ENCODE measurements around the gene ADGRG2. TPM values are rescaled to one million over a fixed set of nuclear protein-coding genes. Genes with fewer than 3 reads are reported as not detected.
"Not testable (repeated sequence)": the region's sequence is repeated elsewhere in the genome, so short reads cannot be mapped to it uniquely, and the experiment has no call there.

ADGRG2 gene
- total RNA-seq, 2 donors from 2014 or later, result 0.11 TPM; not detected in 1

DNA sequence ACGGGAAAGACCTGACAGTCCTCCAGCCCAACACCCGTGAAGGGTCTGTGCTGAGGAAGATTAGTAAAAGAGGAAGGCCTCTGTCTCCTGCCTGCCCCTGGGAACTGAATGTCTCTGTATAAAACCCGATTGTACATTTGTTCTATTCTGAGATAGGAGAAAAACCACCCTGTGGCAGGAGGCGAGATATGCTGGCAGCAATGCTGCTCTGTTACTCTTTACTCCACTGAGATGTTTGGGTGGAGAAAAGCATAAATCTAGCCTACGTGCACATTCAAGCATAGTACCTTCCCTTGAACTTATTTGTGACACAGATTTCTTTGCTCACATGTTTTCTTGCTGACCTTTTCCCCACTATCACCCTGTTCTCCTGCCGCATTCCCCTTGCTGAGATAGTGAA is 142.0 kb downstream of the ADGRG2 start:
- not testable (repeated sequence) for H3K4me1 Mint-ChIP-seq (ENCODE audit: low read depth in 2 of 2); ATAC-seq; DNase-seq (ENCODE audit: low spot score); H3K4me3 Mint-ChIP-seq; H3K27me3 Mint-ChIP-seq; H3K9me3 Mint-ChIP-seq; H3K36me3 Mint-ChIP-seq; H3K27ac Mint-ChIP-seq

- Mint-ChIP-seq H3K9me3 (no peaks in the 10 kb centered on the region), H3K36me3 (no peaks in the 10 kb centered on the region), H3K27ac (no peak overlapping the region), H3K4me1 (ENCODE audit: low read depth in 2 of 2) (peaks cover 3 to 4% of the 10 kb centered on the region in 2 donors), H3K4me3 (no peak overlapping the region), H3K27me3 (peaks cover 0 to 2% of the 10 kb centered on the region in 2 donors)
- no peak for ATAC-seq
- no peak for DNase-seq (ENCODE audit: low spot score)
These were observed 147.3 kb downstream of the ADGRG2 start for GRCh38 chrX:18974993-18975392.

- peaks cover 0 to 2% of the 10 kb centered on the region in 2 donors for H3K27me3 Mint-ChIP-seq
- H3K36me3 Mint-ChIP-seq, result no peaks in the 10 kb centered on the region
- H3K9me3 Mint-ChIP-seq, result no peaks in the 10 kb centered on the region
- H3K27ac Mint-ChIP-seq, result no peak overlapping the region
- DNase-seq (ENCODE audit: low spot score), result no peak
- no peak overlapping the region for H3K4me3 Mint-ChIP-seq
- H3K4me1 Mint-ChIP-seq (ENCODE audit: low read depth in 2 of 2), result peaks cover 3 to 4% of the 10 kb centered on the region in 2 donors
- no peak for ATAC-seq
These were observed 148.6 kb downstream of the ADGRG2 start for GRCh38 chrX:18973527-18974192.

DNA sequence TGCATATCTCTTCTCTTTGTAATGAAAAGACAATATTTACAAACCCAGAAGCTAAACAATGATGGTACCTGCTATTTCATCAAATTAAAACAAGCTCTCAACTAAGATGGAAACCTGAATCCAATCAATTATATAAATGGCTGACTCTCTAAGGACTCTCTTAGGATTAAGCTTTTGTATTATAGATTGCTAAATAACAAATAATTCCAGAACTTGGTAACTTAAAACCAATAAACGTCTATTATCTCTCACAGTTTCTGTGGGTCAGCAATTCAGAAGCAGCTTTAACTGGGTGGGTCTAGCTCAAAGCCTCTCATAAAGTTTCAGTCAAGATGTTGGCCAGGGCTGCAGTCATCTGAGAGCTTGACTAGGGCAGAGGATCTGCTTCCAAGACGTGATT is 150.8 kb downstream of the ADGRG2 start:
- Mint-ChIP-seq H3K4me1 (ENCODE audit: low read depth in 2 of 2) (peaks cover 4 to 6% of the 10 kb centered on the region in 2 donors), H3K9me3 (no peaks in the 10 kb centered on the region), H3K27me3 (peaks cover 0 to 2% of the 10 kb centered on the region in 2 donors), H3K27ac (no peak overlapping the region), H3K36me3 (no peaks in the 10 kb centered on the region), H3K4me3 (no peak overlapping the region)
- ATAC-seq (no peak), DNase-seq (ENCODE audit: low spot score) (no peak)

GRCh38 chrX:18970465-18970864 is 151.8 kb downstream of the ADGRG2 start:
- DNase-seq (ENCODE audit: low spot score) (no peak), ATAC-seq (no peak)
- Mint-ChIP-seq H3K36me3 (no peaks in the 10 kb centered on the region), H3K27me3 (peaks cover 0 to 2% of the 10 kb centered on the region in 2 donors), H3K4me3 (no peak overlapping the region), H3K27ac (no peak overlapping the region), H3K9me3 (no peaks in the 10 kb centered on the region), H3K4me1 (ENCODE audit: low read depth in 2 of 2) (peaks cover 1 to 6% of the 10 kb centered on the region in 2 donors)

DNA sequence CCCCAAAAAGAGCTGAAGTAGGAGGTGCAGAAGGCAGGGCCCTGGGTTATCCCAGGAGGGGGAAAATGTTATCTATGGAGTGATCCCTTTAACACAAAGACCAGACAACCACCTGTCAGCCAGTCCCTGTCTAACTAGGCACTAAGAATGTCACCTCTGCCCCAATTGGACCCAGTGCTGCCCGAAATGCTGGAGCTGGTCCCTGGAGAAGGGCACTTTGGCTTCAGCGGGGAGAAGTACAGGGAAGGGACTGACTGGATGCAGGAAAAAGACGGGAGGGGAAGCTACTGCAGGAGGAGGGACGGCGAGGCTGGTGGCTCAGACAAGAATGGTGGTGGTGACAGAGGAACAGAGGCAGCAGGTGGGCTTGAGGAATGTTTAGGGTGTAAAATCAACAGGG is 155.6 kb downstream of the ADGRG2 start:
- Mint-ChIP-seq H3K9me3 (no peaks in the 10 kb centered on the region), H3K4me3 (no peak overlapping the region), H3K27me3 (no peaks in the 10 kb centered on the region), H3K27ac (no peak overlapping the region), H3K4me1 (ENCODE audit: low read depth in 2 of 2) (peaks cover 14 to 17% of the 10 kb centered on the region in 2 donors), H3K36me3 (no peaks in the 10 kb centered on the region)
- no peak for ATAC-seq
- no peak for DNase-seq (ENCODE audit: low spot score)

DNA sequence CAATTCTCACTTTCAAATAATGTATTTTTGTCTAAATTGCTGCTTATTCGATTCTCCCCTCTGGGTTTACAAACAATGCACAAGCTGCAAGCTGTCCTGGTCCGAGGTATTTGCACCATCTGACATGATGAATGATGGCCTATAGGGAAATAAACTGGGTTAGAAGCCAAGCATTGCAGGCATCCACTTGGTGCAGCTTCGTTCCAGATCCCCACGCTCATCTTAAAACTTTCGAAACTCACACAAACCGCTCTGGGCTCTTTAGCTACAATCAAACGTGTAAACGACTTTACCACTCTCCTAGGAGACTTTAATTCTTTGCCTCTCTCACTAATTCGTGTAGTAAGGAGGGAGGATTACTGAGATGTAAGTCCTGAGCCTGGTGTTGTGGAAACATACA is 157.4 kb downstream of the ADGRG2 start:
- H3K36me3 Mint-ChIP-seq, result no peaks in the 10 kb centered on the region

GRCh38 chrX:18964026-18964425 is 158.2 kb downstream of the ADGRG2 start:
- no peak overlapping the region for H3K4me3 Mint-ChIP-seq
- H3K9me3 Mint-ChIP-seq, result no peaks in the 10 kb centered on the region
- DNase-seq (ENCODE audit: low spot score) (no peak), ATAC-seq (no peak)
- H3K4me1 Mint-ChIP-seq (ENCODE audit: low read depth in 2 of 2), result peaks cover 25 to 26% of the 10 kb centered on the region in 2 donors
- no peaks in the 10 kb centered on the region for H3K27me3 Mint-ChIP-seq
- peak overlapping the region in 1 of 2 donors; percentile 84 for H3K27ac Mint-ChIP-seq
- H3K36me3 Mint-ChIP-seq, result no peaks in the 10 kb centered on the region

More for the DNA sequence above, 157.4 kb downstream of the ADGRG2 start:
- peaks cover 23 to 25% of the 10 kb centered on the region in 2 donors for H3K4me1 Mint-ChIP-seq (ENCODE audit: low read depth in 2 of 2)
- no peak for DNase-seq (ENCODE audit: low spot score)
- H3K4me3 Mint-ChIP-seq, result no peak overlapping the region
- H3K9me3 Mint-ChIP-seq, result no peaks in the 10 kb centered on the region
- H3K27me3 Mint-ChIP-seq, result no peaks in the 10 kb centered on the region
- no peak for ATAC-seq
- no peak overlapping the region for H3K27ac Mint-ChIP-seq

DNA sequence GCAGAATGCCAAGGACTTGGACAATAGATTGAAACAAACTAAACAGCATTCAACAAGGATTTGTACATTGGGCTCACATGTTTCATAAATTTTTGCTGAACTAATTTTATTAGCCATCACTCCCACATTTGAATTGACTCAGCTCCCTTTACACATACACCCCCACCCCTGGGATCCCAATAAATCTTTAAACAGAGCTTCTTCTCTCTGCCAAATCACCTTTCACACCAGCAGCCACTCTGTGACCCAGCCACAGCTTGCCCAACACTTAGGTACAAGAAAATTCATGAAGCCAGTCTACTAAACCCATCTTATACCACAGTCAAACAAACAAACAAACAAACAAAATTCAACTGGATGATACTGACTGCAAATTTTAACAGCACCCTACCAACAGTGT is 159.9 kb downstream of the ADGRG2 start:
- ATAC-seq (no peak), DNase-seq (ENCODE audit: low spot score) (no peak)
- Mint-ChIP-seq H3K27me3 (no peaks in the 10 kb centered on the region), H3K4me3 (peak overlapping the region; percentile 6), H3K4me1 (ENCODE audit: low read depth in 2 of 2) (peaks cover 25 to 26% of the 10 kb centered on the region in 2 donors), H3K27ac (peak overlapping the region; percentile 22 to 47), H3K9me3 (no peaks in the 10 kb centered on the region), H3K36me3 (no peaks in the 10 kb centered on the region)

GRCh38 chrX:18961686-18962085 is 160.6 kb downstream of the ADGRG2 start:
- no peaks in the 10 kb centered on the region for H3K36me3 Mint-ChIP-seq
- peaks cover 25 to 28% of the 10 kb centered on the region in 2 donors for H3K4me1 Mint-ChIP-seq (ENCODE audit: low read depth in 2 of 2)
- DNase-seq (ENCODE audit: low spot score) (no peak), ATAC-seq (peak; percentile 66 to 76)
- peak overlapping the region; percentile 41 for H3K4me3 Mint-ChIP-seq
- H3K27me3 Mint-ChIP-seq, result no peaks in the 10 kb centered on the region
- no peaks in the 10 kb centered on the region for H3K9me3 Mint-ChIP-seq
- peak overlapping the region; percentile 22 to 47 for H3K27ac Mint-ChIP-seq

- Mint-ChIP-seq H3K36me3 (no peaks in the 10 kb centered on the region), H3K4me1 (ENCODE audit: low read depth in 2 of 2) (peaks cover 15 to 26% of the 10 kb centered on the region in 2 donors), H3K27ac (peak overlapping the region; percentile 57 to 68), H3K9me3 (no peaks in the 10 kb centered on the region), H3K4me3 (peak overlapping the region; percentile 3), H3K27me3 (no peaks in the 10 kb centered on the region)
- no peak for DNase-seq (ENCODE audit: low spot score)
- peak; percentile 79 to 84 for ATAC-seq
These were observed 165.8 kb downstream of the ADGRG2 start for GRCh38 chrX:18956303-18957032.

GRCh38 chrX:18955676-18956075 is 166.6 kb downstream of the ADGRG2 start:
- Mint-ChIP-seq H3K36me3 (no peaks in the 10 kb centered on the region), H3K4me1 (ENCODE audit: low read depth in 2 of 2) (peaks cover 15 to 23% of the 10 kb centered on the region in 2 donors), H3K9me3 (no peaks in the 10 kb centered on the region), H3K4me3 (no peak overlapping the region), H3K27ac (peak overlapping the region; percentile 57 to 68), H3K27me3 (no peaks in the 10 kb centered on the region)
- ATAC-seq (no peak), DNase-seq (ENCODE audit: low spot score) (no peak)

DNA sequence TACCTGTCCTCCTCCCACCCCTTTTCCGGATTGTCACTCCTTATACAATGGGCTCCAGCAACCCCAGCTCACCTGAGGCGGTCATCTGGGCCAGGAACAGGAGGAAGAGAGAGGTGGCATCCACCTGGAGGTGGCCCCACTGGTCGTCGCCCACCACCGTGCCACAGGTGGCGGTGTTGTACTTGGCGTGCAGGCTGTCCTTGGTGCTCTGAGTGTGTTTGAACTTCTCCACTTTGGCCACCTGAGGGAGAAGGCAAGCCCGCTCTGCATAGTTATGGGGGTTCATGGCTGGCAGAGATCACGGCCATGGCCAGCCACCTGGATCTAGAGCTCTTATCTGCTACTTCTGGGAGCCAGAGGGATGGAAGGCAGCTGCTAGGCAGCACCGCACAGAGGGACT is 171.2 kb downstream of the ADGRG2 start:
- Mint-ChIP-seq H3K4me3 (no peak overlapping the region), H3K4me1 (ENCODE audit: low read depth in 2 of 2) (peaks cover 3 to 5% of the 10 kb centered on the region in 2 donors), H3K9me3 (no peaks in the 10 kb centered on the region), H3K27me3 (no peaks in the 10 kb centered on the region), H3K36me3 (no peaks in the 10 kb centered on the region), H3K27ac (no peak overlapping the region)
- DNase-seq (ENCODE audit: low spot score) (no peak), ATAC-seq (no peak)

DNA sequence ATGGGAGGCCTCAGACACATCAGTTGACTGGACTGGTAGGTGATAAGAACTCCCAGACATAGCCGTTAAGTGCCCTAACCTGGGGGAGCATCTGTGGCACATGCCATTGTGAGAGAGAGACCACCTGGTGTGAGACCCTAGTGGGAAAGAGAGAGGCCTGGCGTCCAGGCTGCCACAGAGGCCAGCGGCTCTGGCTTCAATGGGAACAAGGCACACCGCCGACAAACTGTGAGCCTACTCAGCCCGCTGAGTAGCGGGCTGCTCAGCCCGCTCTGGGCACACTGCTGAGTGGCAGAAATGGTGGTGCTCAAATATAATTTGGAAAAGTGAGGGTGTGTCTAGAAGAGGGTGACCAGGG is 172.3 kb downstream of the ADGRG2 start:
- Mint-ChIP-seq H3K4me3 (no peak overlapping the region), H3K9me3 (no peaks in the 10 kb centered on the region), H3K27me3 (no peaks in the 10 kb centered on the region), H3K27ac (no peak overlapping the region), H3K36me3 (no peaks in the 10 kb centered on the region), H3K4me1 (ENCODE audit: low read depth in 2 of 2) (peaks cover 1 to 5% of the 10 kb centered on the region in 2 donors)
- DNase-seq (ENCODE audit: low spot score) (no peak), ATAC-seq (no peak)
